Measurements from ENCODE around the gene DHX16.
A peak's percentile ranks its signal among the peaks of the same experiment; 100 is the strongest.
"Not testable (repeated sequence)": the region's sequence is repeated elsewhere in the genome, so short reads cannot be mapped to it uniquely, and the experiment has no call there.

DHX16 gene

GRCh38 chr6:30672445-30673253 is at the start of gene DHX16:
Gene DHX16, minus strand, starts transcription at chr6:30673006. Its CDS starts 165 bp downstream, at chr6:30672841.
- peak; percentile 91 to 94 for DNase-seq

GRCh38 chr6:30722025-30722279 is 49.1 kb upstream of the DHX16 start:
- peak in 1 of 2 donors; percentile 29 for DNase-seq

- DNase-seq, result peak; percentile 93 to 96
Measured at GRCh38 chr6:30721198-30722024, 48.6 kb upstream of the DHX16 start.

GRCh38 chr6:30720738-30721197 is 48.0 kb upstream of the DHX16 start:
- peak; percentile 51 to 58 for DNase-seq

- DNase-seq, result peak; percentile 95 to 96
Measured at GRCh38 chr6:30719791-30720737, 47.3 kb upstream of the DHX16 start, which contains the start of gene TUBB. Gene TUBB, plus strand, starts transcription at chr6:30720352. Its CDS starts 155 bp downstream, at chr6:30720507.

- DNase-seq, result no peak
Measured at GRCh38 chr6:30719356-30719755, 46.5 kb upstream of the DHX16 start.

- DNase-seq, result not testable (repeated sequence)
Measured at GRCh38 chr6:30717845-30718720, 45.3 kb upstream of the DHX16 start.

- peak; percentile 100 for DNase-seq
Measured at GRCh38 chr6:30717129-30717844, 44.5 kb upstream of the DHX16 start, which contains the start of gene MDC1. Gene MDC1, minus strand, starts transcription at chr6:30717281. Its CDS starts 2,106 bp downstream, at chr6:30715175.

- DNase-seq, result no peak
Measured at GRCh38 chr6:30716879-30717128, 44.0 kb upstream of the DHX16 start.

GRCh38 chr6:30714263-30714662 is 41.5 kb upstream of the DHX16 start:
- DNase-seq, result no peak

GRCh38 chr6:30712441-30712945 is 39.7 kb upstream of the DHX16 start:
- DNase-seq, result no peak

- DNase-seq, result no peak
Measured at GRCh38 chr6:30711758-30712380, 39.1 kb upstream of the DHX16 start.

GRCh38 chr6:30709101-30709868 is 36.5 kb upstream of the DHX16 start:
- no peak for DNase-seq

GRCh38 chr6:30707281-30707850 is 34.6 kb upstream of the DHX16 start:
- DNase-seq, result no peak

- DNase-seq, result no peak
Measured at GRCh38 chr6:30705620-30706019, 32.8 kb upstream of the DHX16 start.

- DNase-seq, result no peak
Measured at GRCh38 chr6:30703821-30704220, 31.0 kb upstream of the DHX16 start.

GRCh38 chr6:30703011-30703410 is 30.2 kb upstream of the DHX16 start:
- no peak for DNase-seq

GRCh38 chr6:30700340-30700739 is 27.5 kb upstream of the DHX16 start:
- DNase-seq, result no peak

- DNase-seq, result no peak
Measured at GRCh38 chr6:30696432-30696831, 23.6 kb upstream of the DHX16 start.

Data from CD4-positive, alpha-beta T cell treated with Interferon alpha-2 for 1 hour (primary cell).